Suppressor macrophage (primary cell): Measurements from ENCODE around the gene IL19.
A peak's percentile ranks its signal among the peaks of the same experiment; 100 is the strongest.
"Not testable (repeated sequence)": the region's sequence is repeated elsewhere in the genome, so short reads cannot be mapped to it uniquely, and the experiment has no call there.

ENCODE experiments used
- DNase-seq, 4 experiments: peaks; one replicate each; pipeline ENCODE4 v3.0.0-alpha.2; 2020 to 2022

Gene IL19

DNA sequence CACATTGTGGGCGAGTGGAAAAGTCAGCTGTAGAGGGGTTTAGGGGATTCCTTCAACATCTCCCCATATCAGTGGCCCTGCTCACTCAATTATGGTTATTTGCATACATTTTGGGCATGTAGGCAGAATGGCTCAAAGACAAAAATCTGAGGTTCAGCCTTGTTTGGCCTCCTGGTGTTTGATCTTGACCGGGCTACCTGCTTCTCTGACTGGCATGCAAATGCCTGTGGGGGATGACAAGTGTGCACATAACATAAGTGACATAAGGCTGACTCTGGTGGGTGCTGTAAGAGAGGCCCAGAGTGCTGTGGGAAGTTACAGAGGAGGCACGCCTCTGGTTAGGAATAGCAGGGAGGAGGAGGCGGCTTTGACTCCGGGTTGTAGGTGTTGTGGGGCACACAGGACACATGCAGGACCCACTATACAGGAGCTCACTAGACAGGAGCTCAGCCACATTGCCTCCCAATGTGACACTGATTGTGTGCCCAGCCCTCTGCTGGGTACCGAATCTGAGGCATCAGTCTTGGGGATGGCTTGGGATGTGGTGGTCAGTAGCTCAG lies 29.4 kb upstream of the IL19 start:
- no peak for DNase-seq

DNA sequence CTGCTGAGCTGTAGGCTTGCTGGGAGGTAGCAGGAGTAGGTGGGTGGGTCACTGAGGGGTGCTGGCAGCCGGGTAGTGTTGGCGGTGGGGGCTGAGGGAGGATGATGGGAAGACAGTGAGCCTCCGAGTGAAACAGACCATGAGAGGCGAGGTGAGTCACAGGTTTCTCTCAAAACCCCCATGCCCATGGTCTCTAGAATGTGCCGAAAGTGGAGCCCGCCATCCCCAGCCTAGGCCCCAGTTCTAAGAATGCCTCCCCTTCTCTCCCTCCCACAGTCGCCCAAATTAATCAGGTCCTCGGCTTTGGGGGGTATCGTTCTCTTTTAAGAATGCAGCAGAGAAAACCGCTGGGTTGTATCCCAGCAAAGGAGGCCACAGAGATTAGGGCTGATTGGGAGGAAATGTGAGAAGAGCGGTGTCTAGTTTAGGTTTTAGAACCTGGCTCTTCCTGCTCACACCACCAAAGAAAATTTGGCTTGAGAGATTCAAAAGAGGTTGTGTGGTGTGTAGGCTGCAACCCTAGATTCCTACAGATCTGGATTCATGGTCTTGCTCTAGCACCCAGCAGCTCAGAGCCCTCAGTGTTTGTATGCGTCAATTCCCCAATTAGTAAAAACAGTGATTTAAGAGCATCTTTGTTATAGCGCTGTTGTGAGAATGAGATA lies 27.7 kb upstream of the IL19 start:
- DNase-seq, result no peak

DNA sequence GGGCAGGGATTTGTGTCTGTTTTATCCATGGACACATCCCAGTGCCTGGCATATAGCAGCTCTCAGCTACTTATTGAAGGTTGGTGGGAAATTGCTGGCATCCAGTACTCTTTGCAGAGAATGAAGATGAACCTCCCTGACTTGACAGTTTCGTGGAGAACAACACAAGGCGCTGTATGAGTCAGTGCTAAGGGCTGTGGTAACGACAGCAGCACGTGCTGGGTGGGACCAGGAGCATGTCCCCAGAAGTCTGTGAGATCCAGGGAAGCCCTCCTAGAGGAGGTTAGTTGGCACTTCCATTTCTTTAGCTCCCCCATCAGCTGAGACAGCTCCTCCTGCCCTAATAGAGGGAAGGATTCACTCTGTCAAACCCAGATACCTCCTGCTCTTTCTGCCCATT lies 25.9 kb upstream of the IL19 start:
- DNase-seq, result peak; percentile 53 to 73 (median 68)

DNA sequence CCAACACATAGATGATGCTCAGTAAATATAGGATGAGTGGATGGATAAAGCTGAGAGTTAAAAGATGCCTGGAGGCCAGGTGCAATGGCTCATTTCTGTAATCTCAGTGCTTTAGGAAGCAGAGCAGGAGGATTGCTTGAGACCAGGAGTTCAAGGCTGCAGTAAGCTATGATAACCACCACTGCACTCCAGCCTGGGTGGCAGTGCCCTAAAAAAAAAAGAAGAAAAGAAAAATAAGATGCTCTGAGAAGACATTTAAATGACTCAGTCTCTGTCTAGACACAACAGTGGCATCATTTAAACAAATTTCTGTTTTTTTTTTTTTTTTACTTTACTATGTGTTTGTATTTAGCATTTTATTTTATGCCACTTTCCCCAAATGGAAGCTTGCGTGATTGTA lies 25.3 kb upstream of the IL19 start:
- no peak for DNase-seq

DNA sequence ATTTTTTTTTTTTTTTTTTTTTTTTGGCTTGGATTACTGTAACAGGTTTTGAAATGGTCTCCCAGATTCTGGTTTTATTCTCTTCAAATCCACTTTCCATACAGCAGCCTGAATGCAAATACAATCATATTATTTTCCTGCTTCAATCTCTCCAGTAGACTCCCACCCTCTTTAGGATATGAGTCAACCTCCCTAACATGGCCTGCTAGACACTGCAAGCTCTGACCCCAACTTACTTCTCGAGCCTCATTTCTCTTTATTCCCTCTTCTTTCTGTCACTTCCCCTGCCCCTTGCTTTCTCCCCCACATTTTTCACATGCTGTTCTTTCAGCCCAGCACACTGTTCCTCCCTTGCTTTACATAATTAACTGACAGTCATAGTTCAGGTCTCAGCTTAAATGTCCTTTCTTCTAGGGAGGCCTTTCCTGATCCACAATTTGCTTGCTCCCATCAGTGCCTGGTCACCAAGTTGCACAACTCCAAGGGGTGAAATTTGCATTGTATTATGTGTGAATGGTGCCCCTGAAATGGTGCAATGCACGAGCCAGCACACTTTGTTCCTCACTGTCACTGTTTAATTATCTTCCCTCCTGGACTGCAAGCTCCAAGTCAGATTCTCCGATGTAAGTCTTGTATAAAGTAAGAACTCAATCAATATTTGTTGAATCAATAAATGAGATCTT lies 22.1 kb upstream of the IL19 start:
- peak; percentile 30 to 61 (median 44) for DNase-seq

DNA sequence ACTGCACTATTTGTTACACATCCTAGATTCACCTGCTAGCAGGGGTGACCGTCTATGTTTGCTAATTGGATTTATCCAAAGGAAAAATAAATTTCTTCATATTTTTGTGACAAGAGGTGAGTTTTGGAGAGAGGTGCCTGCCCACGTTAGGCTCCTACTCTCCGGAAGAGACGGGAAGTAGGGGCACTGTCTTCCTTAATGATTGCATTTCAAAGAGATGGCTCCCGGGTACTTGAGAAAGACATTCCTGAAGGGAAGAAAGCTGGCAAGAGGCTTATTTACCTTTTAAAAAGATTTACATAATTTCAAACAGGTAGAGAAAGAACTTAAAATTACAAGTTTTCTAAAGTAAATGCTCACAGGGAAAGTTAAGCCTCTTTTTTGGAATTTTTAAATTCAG lies 18.7 kb upstream of the IL19 start:
- DNase-seq, result no peak

DNA sequence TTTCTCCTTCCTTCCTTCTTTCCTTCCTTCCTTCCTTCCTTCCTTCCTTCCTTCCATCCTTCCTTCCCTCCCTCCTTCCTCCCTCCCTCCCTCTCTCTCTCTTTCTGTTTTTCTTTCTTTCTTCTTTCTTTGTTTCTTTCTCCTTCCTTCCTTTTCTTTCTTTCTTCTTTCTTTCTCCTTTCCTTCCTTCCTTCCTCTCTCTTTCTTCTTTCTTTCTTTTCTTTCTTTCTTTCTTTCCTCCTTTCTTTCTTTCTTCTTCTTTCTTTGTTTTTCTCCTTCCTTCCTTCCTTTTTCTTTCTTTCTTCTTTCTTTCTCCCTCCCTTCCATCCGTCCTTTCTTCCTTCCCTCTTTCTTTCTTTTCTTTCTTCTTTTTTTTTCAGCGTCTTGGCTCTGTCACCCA lies 18.1 kb upstream of the IL19 start:
- no peak for DNase-seq

DNA sequence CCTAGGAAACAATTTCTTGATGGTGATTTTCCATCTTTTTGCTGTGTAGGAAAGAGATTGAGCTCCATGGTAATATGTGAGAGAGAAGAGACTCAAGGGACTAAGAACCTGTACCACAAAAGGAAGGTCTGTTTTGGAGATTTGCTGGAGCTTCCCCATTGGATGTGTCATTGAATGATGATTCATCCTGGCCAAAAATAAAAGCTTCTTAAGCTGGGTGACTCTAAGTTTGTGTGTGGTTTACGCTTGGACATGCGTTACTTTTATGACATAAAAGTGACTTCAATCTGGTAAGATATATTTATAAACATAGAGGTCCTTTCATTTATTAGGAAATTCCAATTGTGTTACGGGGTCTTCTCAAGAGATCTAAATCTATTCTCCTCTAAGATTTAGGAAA lies 17.4 kb upstream of the IL19 start:
- DNase-seq, result peak; percentile 64 to 89 (median 74)

DNA sequence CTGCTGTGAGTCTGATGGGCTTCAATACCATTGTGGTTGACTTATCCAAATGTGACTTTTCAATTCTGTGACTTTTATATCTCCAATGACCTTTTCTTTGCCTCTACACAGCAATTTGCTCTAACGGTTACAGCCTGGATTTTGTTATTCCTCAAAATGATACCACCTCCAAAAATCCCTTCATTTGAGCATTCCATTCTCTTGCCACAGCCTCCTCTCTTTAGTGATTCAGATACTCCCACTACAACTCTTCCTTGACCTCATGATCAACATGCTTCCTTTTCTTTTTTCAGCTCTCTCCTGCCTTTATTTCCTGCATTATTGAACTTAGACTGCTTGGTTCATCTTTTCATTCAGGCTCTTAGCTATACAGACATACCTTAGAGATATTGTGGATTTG lies 16.6 kb upstream of the IL19 start:
- peak in 2 of 4 experiments; percentile 47 to 61 for DNase-seq

DNA sequence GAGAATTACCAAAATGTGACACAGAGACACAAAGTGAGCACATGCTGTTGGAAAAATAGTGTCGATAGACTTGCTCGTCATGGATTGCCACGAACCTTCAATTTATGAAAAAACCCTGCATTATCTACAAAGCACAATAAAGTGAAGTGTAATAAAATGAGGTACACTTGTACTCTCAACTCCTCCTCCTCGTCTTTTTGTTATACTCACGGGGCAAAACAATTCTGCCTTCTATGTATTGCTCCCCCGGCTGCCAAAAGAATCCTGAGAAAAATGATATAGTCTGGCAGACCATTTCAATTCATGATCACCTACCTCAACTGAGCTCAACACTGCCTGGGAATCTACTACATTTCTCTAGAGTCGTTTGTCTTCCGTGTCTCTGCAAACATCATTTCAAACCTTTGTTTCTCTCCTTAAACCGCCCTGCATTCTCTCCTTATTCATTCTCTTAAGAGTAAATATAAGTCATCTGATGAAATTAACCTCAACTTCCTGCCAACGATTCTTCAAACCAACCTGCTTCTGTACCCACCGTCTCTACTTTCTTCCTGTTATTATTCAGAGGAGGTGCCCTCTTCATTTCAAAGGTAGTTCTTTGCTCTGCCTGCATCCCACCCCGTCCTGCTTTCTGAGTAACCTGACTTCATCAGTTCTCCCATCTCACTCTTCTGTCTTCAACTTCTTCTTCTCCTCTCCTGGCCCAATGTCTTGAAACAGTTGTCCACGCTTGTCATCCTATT lies 12.9 kb upstream of the IL19 start:
- DNase-seq, result no peak

DNA sequence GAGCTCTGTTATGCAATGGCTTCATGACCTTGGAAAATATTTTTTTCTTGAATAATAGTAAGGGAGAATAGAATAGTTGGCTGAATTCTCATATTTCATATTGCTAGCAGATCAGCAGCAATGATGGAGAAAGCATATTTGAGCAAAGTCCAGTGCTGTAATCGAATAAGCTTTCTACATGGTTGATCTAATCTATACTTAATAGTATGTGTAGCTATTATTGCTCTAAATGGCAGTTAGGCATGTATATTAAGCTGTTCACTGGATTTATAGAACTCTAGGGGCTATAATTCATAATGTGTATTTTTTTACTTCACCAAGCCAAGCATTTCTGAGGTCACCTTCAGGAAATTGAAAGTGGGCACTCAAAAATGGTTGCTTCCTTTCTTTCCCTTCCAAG lies 10.0 kb upstream of the IL19 start:
- DNase-seq, result no peak

DNA sequence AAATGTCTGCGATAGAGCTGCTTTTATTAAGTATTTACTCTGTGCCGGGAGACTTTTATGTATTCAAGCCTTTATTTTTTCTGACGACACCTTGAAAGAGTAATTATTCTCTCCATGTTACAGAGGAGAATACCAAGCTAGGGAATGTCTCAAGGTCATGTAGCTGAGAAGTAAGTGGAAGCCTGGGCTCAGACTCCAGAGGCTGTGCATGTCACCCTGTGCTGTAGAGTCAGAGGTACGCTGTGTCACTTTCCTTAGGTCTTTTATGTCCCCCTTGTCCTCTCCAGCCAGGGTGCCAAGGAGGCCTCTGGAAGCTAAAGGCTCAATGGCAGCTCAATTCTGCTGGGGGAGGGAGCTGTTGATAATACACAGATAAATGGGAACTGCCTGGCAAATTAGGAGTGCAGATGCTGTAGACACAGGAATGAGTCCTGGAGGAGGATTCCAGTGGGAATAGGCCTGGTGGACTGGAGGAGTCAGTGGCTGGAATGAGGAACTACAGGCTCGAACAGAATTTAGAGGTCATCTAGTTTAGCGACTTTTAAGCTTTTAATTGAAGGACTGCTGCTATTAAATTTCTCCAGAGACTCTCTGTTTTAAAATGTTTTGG lies 9.3 kb upstream of the IL19 start:
- no peak for DNase-seq

DNA sequence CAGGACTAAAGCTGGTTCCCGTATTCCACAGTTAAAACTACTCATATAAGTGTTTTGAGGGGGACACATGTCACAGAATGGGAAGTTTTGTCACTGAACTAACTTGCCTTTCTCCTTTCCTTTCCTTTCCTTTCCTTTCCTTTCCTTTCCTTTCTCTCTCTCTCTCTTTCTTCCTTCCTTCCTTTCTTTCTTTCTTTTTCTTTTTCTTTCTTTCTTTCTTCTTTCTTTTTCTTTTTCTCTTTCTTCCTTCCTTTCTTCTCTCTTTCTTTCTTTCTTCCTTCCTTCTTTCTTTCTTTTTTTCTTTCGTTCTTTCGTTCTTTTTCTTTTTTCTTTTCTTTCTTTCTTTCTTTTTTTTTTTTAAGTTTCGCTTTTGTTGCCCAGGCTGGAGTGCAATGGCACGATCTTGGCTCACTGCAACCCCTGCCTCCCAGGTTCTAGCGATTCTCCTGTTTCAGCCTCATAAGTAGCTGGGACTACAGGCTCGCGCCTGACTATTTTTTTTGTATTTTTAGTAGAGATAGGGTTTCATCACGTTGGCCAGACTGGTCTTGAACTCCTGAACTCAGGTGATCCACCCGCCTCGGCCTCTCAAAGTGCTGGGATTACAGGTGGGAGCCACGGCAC lies 7.7 kb upstream of the IL19 start:
- not testable (repeated sequence) for DNase-seq

DNA sequence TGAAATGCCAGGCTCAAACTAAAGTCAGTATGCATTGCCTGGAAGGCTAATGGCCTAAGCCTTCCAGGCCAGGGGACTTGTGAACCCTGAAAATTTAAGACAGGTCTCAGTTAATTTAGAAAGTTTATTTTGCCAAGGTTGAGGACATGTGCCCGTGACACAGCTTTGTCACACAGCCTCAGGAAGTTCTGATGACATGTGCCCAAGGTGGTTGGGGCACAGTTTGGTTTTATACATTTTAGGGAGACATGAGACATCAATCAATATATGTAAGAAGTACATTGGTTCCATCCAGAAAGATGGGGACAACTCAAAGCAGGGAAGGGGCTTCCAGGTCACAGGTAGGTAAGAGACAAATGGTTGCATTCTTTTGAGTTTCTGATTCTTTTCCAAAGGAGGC lies 4.8 kb upstream of the IL19 start:
- DNase-seq, result not testable (repeated sequence)

DNA sequence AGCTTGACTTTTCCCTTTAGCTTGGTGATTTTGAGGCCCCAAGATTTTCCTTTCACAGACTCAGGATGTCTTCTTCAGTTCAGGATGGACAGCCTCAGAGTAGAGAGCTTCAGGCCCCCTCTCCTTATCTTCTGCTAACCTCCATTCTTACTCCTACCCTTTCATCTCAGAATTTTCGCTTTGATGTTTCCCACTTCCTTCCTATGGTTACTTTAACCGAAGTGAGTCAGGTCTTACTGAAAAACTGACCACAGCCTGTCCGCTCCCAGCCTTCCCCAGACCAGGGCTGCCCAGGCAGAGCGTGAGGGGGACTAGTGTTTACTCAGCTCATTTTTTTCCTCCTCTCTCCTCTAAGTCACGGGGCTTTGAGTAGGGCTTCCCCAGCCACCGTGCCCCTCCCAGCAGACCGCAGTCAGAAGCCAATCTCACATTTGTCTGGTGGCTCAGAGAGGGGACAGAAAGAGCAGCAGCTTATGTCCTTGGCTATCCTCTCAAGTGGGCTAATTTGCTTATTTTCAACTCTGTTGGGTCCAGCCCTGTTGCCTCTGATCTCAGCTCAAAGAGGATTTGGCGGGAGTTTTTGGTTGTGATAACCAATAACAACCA lies 4.2 kb upstream of the IL19 start:
- DNase-seq, result peak; percentile 90 to 96 (median 92)

DNA sequence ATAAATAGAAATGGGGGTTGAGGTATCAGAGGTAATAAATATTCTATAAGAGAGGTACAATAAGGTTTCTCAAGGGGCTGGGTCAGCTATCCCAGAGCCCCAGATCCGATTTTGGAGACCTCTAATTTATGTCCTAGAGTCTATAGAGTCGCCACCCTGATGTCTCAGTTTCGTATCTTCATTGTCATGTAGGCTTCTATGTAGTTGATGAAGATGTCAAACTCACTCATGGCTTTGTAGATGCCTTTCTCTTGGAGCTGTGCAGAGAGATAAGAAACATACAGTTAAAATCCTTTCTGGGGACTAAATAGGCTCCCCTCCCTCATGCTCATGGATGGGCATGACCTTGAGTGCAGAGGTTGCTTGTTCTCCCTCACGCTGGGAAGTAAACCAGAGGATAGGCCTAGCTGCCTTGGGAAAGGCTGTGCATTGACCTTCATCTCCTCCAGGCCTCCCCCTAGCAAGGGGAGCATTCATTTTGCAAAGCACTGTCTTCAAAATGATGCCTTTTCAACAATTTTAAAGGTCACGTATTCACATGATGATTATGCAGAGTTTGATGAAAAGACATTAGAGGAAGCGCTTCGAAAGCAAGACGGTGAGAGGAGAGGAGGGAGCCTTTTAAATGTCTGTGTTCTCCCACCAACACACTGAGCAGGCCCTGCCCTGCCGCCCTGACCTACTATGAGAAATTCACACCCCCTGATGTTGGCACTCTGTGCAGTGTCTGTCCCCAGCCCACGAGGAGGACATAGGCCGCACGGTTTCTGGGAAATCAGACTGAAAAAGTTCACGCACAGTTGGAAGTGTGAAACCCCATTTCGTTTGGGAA lies 1.9 kb upstream of the IL19 start:
- DNase-seq, result peak; percentile 54 to 77 (median 64)

DNA sequence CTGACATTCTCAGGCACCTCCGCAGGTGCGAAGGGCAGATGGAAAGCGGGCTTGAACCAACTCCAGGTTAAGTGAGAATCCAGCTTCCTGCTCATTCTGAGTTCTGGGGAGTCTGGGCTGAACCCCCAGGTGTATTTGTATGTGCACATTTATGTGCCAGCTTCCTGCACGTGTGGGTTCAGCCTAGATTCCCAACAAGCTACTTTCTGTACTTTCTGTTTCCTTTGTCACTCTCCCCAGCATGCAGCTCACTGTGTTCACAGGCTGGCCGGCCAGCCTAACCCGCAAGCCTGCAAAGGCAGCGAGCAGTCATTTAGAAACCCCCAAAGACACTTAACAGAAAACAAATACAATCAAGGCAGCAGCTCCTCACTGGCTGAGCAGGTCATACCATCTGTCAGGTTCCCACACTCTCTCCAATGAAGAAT lies 1.3 kb upstream of the IL19 start:
- DNase-seq, result no peak

DNA sequence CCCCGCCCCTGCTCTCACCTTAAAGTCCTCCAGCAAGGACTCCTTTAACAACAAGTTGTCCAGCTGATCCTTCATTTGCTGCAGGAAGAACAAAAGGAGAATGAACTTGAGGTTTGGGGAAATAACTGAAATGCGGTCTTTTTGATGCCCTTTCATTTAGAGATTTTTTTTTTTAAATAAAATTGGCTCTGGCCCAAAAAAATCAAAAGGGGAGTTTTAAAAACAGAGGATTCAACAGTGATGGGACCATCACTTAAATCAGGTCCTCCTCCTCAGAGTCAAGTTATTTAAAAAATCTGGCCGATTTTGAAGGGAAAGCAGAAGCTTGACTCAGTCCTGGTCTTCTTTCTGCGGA lies 742 bp downstream of the IL19 start:
- peak in 1 of 4 experiments; percentile 42 for DNase-seq

DNA sequence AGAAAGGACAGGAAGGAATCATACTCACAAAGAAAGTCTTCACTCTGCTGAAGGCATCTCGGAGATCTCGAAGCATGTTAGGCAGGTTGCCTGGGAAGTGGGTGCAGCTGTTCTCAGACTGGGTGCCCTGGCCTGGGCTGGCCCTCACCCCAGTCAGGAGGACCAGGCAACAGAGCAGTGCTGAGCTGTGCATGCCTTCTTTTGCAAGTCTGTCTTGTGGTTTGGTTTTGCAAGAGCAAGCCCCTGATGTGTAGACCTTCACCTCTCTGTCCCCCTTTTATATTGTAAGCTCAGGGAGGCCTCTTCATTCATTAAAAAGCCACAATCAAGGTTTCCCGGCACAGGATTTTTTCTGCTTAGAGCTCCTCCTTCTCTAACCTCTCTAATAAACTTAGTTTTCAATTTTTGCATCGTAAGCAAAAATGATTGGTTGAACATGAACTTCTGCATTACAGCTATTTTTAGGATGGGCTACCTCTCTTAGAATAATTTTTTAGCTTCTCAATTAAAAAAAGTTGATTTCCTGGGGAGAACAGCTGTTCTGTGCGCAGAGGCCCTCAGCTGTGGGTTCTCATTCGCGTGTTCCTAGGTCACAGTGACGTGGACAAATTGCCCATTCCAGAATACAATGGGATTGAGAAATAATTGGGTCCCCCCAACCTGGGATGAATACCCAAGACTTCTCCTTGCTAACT lies 1.8 kb downstream of the IL19 start, which contains the start of gene IL10:
Gene IL10, minus strand, starts transcription at position 252 of the 695 bp plus-strand sequence. Its CDS starts 59 bp downstream, at position 193.
- DNase-seq, result peak; percentile 74 to 86 (median 85)

DNA sequence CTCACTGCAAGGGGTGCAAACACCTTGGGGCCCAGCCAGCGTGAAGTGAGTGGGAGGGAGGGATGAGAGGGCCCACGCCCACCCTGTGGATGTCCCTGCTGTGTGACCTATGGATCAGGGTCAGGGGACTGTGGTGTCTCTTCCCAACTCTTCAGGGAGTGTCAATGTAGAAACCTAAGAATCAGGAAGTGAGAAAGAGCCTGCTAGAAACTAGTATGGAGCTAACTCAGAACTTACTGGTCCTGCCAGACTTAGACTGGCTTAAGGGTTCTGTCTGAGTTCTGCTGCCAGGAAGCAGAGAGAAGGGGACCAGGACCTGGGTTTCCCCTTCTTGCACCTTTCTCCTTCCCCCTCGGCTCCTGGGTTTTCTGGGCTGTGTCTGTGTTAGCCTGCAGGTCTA lies 3.5 kb downstream of the IL19 start:
- peak; percentile 39 to 75 (median 72) for DNase-seq
